ENCODE results near the gene MRPS2.
A peak's percentile ranks its signal among the peaks of the same experiment; 100 is the strongest.

Gene MRPS2

GRCh38 chr9:135488527-135488926 is 12.0 kb upstream of the MRPS2 start:
- Histone ChIP-seq H3K4me1 (ENCODE audit: control insufficient read depth in 5 of 5, insufficient read depth in 5 of 5, low read length in 5 of 5) (no peaks in the 10 kb centered on the region), H3K36me3 (ENCODE audit: control insufficient read depth in 5 of 5, insufficient read depth in 5 of 5, low read length in 5 of 5) (peaks cover 0 to 64% (median 47%) of the 10 kb centered on the region in 5 donors), H3K9ac (ENCODE audit: low read length in 5 of 5) (no peak overlapping the region), H3K27ac (ENCODE audit: low read depth, low read length) (no peak overlapping the region), H3K4me3 (ENCODE audit: low read depth in 1 of 5, low read length in 5 of 5) (no peak overlapping the region), H3K27me3 (ENCODE audit: control insufficient read depth in 5 of 5, insufficient read depth in 4 of 5, low read length in 5 of 5) (no peaks in the 10 kb centered on the region), H3K9me3 (ENCODE audit: control insufficient read depth in 5 of 5, low read length in 5 of 5) (no peaks in the 10 kb centered on the region)

- Histone ChIP-seq H3K36me3 (ENCODE audit: control insufficient read depth in 5 of 5, insufficient read depth in 5 of 5, low read length in 5 of 5) (peaks cover 0 to 56% (median 39%) of the 10 kb centered on the region in 5 donors), H3K4me3 (ENCODE audit: low read depth in 1 of 5, low read length in 5 of 5) (no peak overlapping the region), H3K9me3 (ENCODE audit: control insufficient read depth in 5 of 5, low read length in 5 of 5) (no peaks in the 10 kb centered on the region), H3K27me3 (ENCODE audit: control insufficient read depth in 5 of 5, insufficient read depth in 4 of 5, low read length in 5 of 5) (no peaks in the 10 kb centered on the region), H3K4me1 (ENCODE audit: control insufficient read depth in 5 of 5, insufficient read depth in 5 of 5, low read length in 5 of 5) (no peaks in the 10 kb centered on the region), H3K27ac (ENCODE audit: low read depth, low read length) (no peak overlapping the region), H3K9ac (ENCODE audit: low read length in 5 of 5) (no peak overlapping the region)
Measured at GRCh38 chr9:135489188-135489906, 11.1 kb upstream of the MRPS2 start.

- Histone ChIP-seq H3K27ac (ENCODE audit: low read depth, low read length) (no peak overlapping the region), H3K27me3 (ENCODE audit: control insufficient read depth in 5 of 5, insufficient read depth in 4 of 5, low read length in 5 of 5) (no peaks in the 10 kb centered on the region), H3K36me3 (ENCODE audit: control insufficient read depth in 5 of 5, insufficient read depth in 5 of 5, low read length in 5 of 5) (peaks cover 0 to 47% (median 30%) of the 10 kb centered on the region in 5 donors), H3K4me1 (ENCODE audit: control insufficient read depth in 5 of 5, insufficient read depth in 5 of 5, low read length in 5 of 5) (no peaks in the 10 kb centered on the region), H3K9ac (ENCODE audit: low read length in 5 of 5) (no peak overlapping the region), H3K4me3 (ENCODE audit: low read depth in 1 of 5, low read length in 5 of 5) (no peak overlapping the region), H3K9me3 (ENCODE audit: control insufficient read depth in 5 of 5, low read length in 5 of 5) (no peaks in the 10 kb centered on the region)
Measured at GRCh38 chr9:135490166-135490870, 10.2 kb upstream of the MRPS2 start.

- no peaks in the 10 kb centered on the region for H3K9me3 ChIP-seq (ENCODE audit: control insufficient read depth in 5 of 5, low read length in 5 of 5)
- H3K4me1 ChIP-seq (ENCODE audit: control insufficient read depth in 5 of 5, insufficient read depth in 5 of 5, low read length in 5 of 5) = no peaks in the 10 kb centered on the region
- no peak overlapping the region for H3K4me3 ChIP-seq (ENCODE audit: low read depth in 1 of 5, low read length in 5 of 5)
- no peak overlapping the region for H3K9ac ChIP-seq (ENCODE audit: low read length in 5 of 5)
- H3K36me3 ChIP-seq (ENCODE audit: control insufficient read depth in 5 of 5, insufficient read depth in 5 of 5, low read length in 5 of 5) = peaks cover 0 to 40% (median 23%) of the 10 kb centered on the region in 5 donors
- H3K27ac ChIP-seq (ENCODE audit: low read depth, low read length) = no peak overlapping the region
- H3K27me3 ChIP-seq (ENCODE audit: control insufficient read depth in 5 of 5, insufficient read depth in 4 of 5, low read length in 5 of 5) = no peaks in the 10 kb centered on the region
Measured at GRCh38 chr9:135490980-135491464, 9.5 kb upstream of the MRPS2 start.

GRCh38 chr9:135491764-135492163 is 8.7 kb upstream of the MRPS2 start:
- H3K9me3 ChIP-seq (ENCODE audit: control insufficient read depth in 5 of 5, low read length in 5 of 5) = no peaks in the 10 kb centered on the region
- peaks cover 0 to 32% (median 16%) of the 10 kb centered on the region in 5 donors for H3K36me3 ChIP-seq (ENCODE audit: control insufficient read depth in 5 of 5, insufficient read depth in 5 of 5, low read length in 5 of 5)
- no peak overlapping the region for H3K27ac ChIP-seq (ENCODE audit: low read depth, low read length)
- no peak overlapping the region for H3K4me3 ChIP-seq (ENCODE audit: low read depth in 1 of 5, low read length in 5 of 5)
- no peak overlapping the region for H3K9ac ChIP-seq (ENCODE audit: low read length in 5 of 5)
- H3K4me1 ChIP-seq (ENCODE audit: control insufficient read depth in 5 of 5, insufficient read depth in 5 of 5, low read length in 5 of 5) = no peaks in the 10 kb centered on the region
- H3K27me3 ChIP-seq (ENCODE audit: control insufficient read depth in 5 of 5, insufficient read depth in 4 of 5, low read length in 5 of 5) = no peaks in the 10 kb centered on the region

- Histone ChIP-seq H3K36me3 (ENCODE audit: control insufficient read depth in 5 of 5, insufficient read depth in 5 of 5, low read length in 5 of 5) (peaks cover 0 to 19% (median 9%) of the 10 kb centered on the region in 5 donors), H3K4me3 (ENCODE audit: low read depth in 1 of 5, low read length in 5 of 5) (no peak overlapping the region), H3K27ac (ENCODE audit: low read depth, low read length) (no peak overlapping the region), H3K4me1 (ENCODE audit: control insufficient read depth in 5 of 5, insufficient read depth in 5 of 5, low read length in 5 of 5) (no peaks in the 10 kb centered on the region), H3K27me3 (ENCODE audit: control insufficient read depth in 5 of 5, insufficient read depth in 4 of 5, low read length in 5 of 5) (no peaks in the 10 kb centered on the region), H3K9ac (ENCODE audit: low read length in 5 of 5) (no peak overlapping the region), H3K9me3 (ENCODE audit: control insufficient read depth in 5 of 5, low read length in 5 of 5) (no peaks in the 10 kb centered on the region)
Measured at GRCh38 chr9:135492886-135493669, 7.4 kb upstream of the MRPS2 start.

- H3K9me3 ChIP-seq (ENCODE audit: control insufficient read depth in 5 of 5, low read length in 5 of 5) = no peaks in the 10 kb centered on the region
- H3K36me3 ChIP-seq (ENCODE audit: control insufficient read depth in 5 of 5, insufficient read depth in 5 of 5, low read length in 5 of 5) = peaks cover 0 to 4% (median 0%) of the 10 kb centered on the region in 5 donors
- peaks cover 0 to 13% (median 12%) of the 10 kb centered on the region in 5 donors for H3K4me1 ChIP-seq (ENCODE audit: control insufficient read depth in 5 of 5, insufficient read depth in 5 of 5, low read length in 5 of 5)
- no peak overlapping the region for H3K4me3 ChIP-seq (ENCODE audit: low read depth in 1 of 5, low read length in 5 of 5)
- no peak overlapping the region for H3K9ac ChIP-seq (ENCODE audit: low read length in 5 of 5)
- no peaks in the 10 kb centered on the region for H3K27me3 ChIP-seq (ENCODE audit: control insufficient read depth in 5 of 5, insufficient read depth in 4 of 5, low read length in 5 of 5)
- H3K27ac ChIP-seq (ENCODE audit: low read depth, low read length) = no peak overlapping the region
Measured at GRCh38 chr9:135494791-135495559, 5.5 kb upstream of the MRPS2 start.

GRCh38 chr9:135498381-135499126 is 1.9 kb upstream of the MRPS2 start:
- Histone ChIP-seq H3K4me3 (ENCODE audit: low read depth in 1 of 5, low read length in 5 of 5) (no peak overlapping the region), H3K4me1 (ENCODE audit: control insufficient read depth in 5 of 5, insufficient read depth in 5 of 5, low read length in 5 of 5) (peaks cover 1 to 37% (median 28%) of the 10 kb centered on the region in 5 donors), H3K36me3 (ENCODE audit: control insufficient read depth in 5 of 5, insufficient read depth in 5 of 5, low read length in 5 of 5) (peaks cover 0 to 18% (median 12%) of the 10 kb centered on the region in 5 donors), H3K27me3 (ENCODE audit: control insufficient read depth in 5 of 5, insufficient read depth in 4 of 5, low read length in 5 of 5) (no peaks in the 10 kb centered on the region), H3K27ac (ENCODE audit: low read depth, low read length) (no peak overlapping the region), H3K9ac (ENCODE audit: low read length in 5 of 5) (peak overlapping the region in 1 of 5 donors; percentile 46), H3K9me3 (ENCODE audit: control insufficient read depth in 5 of 5, low read length in 5 of 5) (no peaks in the 10 kb centered on the region)

Data from subcutaneous abdominal adipose tissue (tissue), 5 donors.